ENCODE results near the gene FUT7. TPM values are rescaled to one million over a fixed set of nuclear protein-coding genes. Genes with fewer than 3 reads are reported as not detected.
A peak's percentile ranks its signal among the peaks of the same experiment; 100 is the strongest.

Gene FUT7
- total and polyA plus RNA-seq, 2 of the 13 experiments (the other 11 are each of a cell fraction or from before 2014, with no cell fraction given): 0.05 TPM; not detected in 1

- no peak for TF ChIP-seq PRDM15 (CRISPR knock-in tag; IDR thresholded peaks at IDR 0.05)
- TF ChIP-seq PITX1 (CRISPR knock-in tag; IDR thresholded peaks at IDR 0.05): peak; percentile 18; the same call in 1 of the 2 replicates
- TF ChIP-seq SPEN (CRISPR knock-in tag; IDR thresholded peaks at IDR 0.05; ENCODE audit: low read depth): peak; percentile 11; the same call in 1 of the 2 replicates
- TF ChIP-seq ZNF17 (CRISPR knock-in tag; IDR thresholded peaks at IDR 0.05): no peak
- TF ChIP-seq HNRNPL (IDR thresholded peaks at IDR 0.05; ENCODE audit: low read depth, low read length): 0 out of 2 replicates have a peak, but pooled peaks have one; percentile 52
- TF ChIP-seq ZNF557 (CRISPR knock-in tag; IDR thresholded peaks at IDR 0.05): no peak
- 0 out of 2 replicates have a peak, but pooled peaks have one; percentile 12 for TF ChIP-seq ZBTB7B (CRISPR knock-in tag; IDR thresholded peaks at IDR 0.05)
- TF ChIP-seq, protein P1, sequence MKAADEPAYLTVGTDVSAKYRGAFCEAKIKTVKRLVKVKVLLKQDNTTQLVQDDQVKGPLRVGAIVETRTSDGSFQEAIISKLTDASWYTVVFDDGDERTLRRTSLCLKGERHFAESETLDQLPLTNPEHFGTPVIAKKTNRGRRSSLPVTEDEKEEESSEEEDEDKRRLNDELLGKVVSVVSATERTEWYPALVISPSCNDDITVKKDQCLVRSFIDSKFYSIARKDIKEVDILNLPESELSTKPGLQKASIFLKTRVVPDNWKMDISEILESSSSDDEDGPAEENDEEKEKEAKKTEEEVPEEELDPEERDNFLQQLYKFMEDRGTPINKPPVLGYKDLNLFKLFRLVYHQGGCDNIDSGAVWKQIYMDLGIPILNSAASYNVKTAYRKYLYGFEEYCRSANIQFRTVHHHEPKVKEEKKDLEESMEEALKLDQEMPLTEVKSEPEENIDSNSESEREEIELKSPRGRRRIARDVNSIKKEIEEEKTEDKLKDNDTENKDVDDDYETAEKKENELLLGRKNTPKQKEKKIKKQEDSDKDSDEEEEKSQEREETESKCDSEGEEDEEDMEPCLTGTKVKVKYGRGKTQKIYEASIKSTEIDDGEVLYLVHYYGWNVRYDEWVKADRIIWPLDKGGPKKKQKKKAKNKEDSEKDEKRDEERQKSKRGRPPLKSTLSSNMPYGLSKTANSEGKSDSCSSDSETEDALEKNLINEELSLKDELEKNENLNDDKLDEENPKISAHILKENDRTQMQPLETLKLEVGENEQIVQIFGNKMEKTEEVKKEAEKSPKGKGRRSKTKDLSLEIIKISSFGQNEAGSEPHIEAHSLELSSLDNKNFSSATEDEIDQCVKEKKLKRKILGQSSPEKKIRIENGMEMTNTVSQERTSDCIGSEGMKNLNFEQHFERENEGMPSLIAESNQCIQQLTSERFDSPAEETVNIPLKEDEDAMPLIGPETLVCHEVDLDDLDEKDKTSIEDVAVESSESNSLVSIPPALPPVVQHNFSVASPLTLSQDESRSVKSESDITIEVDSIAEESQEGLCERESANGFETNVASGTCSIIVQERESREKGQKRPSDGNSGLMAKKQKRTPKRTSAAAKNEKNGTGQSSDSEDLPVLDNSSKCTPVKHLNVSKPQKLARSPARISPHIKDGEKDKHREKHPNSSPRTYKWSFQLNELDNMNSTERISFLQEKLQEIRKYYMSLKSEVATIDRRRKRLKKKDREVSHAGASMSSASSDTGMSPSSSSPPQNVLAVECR (CRISPR knock-in tag; IDR thresholded peaks at IDR 0.05; ENCODE audit: borderline replicate concordance): peak; percentile 52
- peak; percentile 14; the same call in 1 of the 2 replicates for TF ChIP-seq FOXC1 (CRISPR knock-in tag; IDR thresholded peaks at IDR 0.05; ENCODE audit: borderline replicate concordance)
- TF ChIP-seq ZMAT3 (CRISPR knock-in tag; conservative IDR thresholded peaks at IDR 0.05): 0 out of 2 replicates have a peak, but pooled peaks have one; percentile 42
- TF ChIP-seq ZFX (CRISPR knock-in tag; IDR thresholded peaks at IDR 0.05; ENCODE audit: low read depth): peak; percentile 13
- peak; percentile 0 for TF ChIP-seq AGO2 (optimal IDR thresholded peaks at IDR 0.05; ENCODE audit: low read depth, low read length)
- TF ChIP-seq, protein P2, sequence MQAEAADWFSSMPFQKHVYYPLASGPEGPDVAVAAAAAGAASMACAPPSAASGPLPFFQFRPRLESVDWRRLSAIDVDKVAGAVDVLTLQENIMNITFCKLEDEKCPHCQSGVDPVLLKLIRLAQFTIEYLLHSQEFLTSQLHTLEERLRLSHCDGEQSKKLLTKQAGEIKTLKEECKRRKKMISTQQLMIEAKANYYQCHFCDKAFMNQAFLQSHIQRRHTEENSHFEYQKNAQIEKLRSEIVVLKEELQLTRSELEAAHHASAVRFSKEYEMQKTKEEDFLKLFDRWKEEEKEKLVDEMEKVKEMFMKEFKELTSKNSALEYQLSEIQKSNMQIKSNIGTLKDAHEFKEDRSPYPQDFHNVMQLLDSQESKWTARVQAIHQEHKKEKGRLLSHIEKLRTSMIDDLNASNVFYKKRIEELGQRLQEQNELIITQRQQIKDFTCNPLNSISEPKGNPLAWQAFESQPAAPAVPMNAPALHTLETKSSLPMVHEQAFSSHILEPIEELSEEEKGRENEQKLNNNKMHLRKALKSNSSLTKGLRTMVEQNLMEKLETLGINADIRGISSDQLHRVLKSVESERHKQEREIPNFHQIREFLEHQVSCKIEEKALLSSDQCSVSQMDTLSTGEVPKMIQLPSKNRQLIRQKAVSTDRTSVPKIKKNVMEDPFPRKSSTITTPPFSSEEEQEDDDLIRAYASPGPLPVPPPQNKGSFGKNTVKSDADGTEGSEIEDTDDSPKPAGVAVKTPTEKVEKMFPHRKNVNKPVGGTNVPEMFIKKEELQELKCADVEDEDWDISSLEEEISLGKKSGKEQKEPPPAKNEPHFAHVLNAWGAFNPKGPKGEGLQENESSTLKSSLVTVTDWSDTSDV (CRISPR knock-in tag; IDR thresholded peaks at IDR 0.05): peak; percentile 54; the same call in 1 of the 2 replicates
- no peak for TF ChIP-seq CBFB (CRISPR knock-in tag; IDR thresholded peaks at IDR 0.05)
- no peak for TF ChIP-seq ZNF615 (CRISPR knock-in tag; IDR thresholded peaks at IDR 0.05; ENCODE audit: borderline replicate concordance)
- no peak for TF ChIP-seq RFXAP (CRISPR knock-in tag; IDR thresholded peaks at IDR 0.05; ENCODE audit: borderline replicate concordance)
Measured at GRCh38 chr9:137068539-137069507, 36.9 kb upstream of the FUT7 start (continued).
